HEK293 (cell line): ENCODE measurements around the gene INPP5D.

Experiments used
- CTCF ChIA-PET: fragments of 350-600 bp; formaldehyde crosslinking; extraction: SDS; loops from one replicate; lab custom pipeline; 2021; ENCODE audit warnings: antibody characterized with exemption; lab: Yijun Ruan, JAX
- POLR2A ChIA-PET: fragments of 300-600 bp; formaldehyde crosslinking; extraction: SDS; loops from one replicate; lab custom pipeline; 2020; ENCODE audit warnings: antibody characterized with exemption, inconsistent platforms; lab: Yijun Ruan, JAX
- H3K27ac ChIP-seq: fragments of 200-500 bp; sonication (Bioruptor generic); 2 replicates; pipeline ENCODE4 v1.5.1; 2014; ENCODE audit warnings: low read depth, low read length, control low read depth, inconsistent platforms; ENCODE audit errors: extremely low read depth
- H3K36me3 ChIP-seq, 2 experiments: fragments of 200-500 bp in 1 of 2; sonication (Bioruptor generic) in 1 of 2; 1 replicate in 1 of 2; 2 replicates in 1 of 2; pipeline ENCODE4 v1.5.1; 2014 to 2017; ENCODE audit warnings: inconsistent platforms in 2 of 2, low read length in 2 of 2; ENCODE audit not compliant: control insufficient read depth in 2 of 2, insufficient read depth in 1 of 2
- H3K4me1 ChIP-seq: fragments of 200-500 bp; sonication (Bioruptor generic); 2 replicates; pipeline ENCODE4 v1.5.1; 2014; ENCODE audit warnings: mild to moderate bottlenecking, low read length, inconsistent platforms; ENCODE audit not compliant: control insufficient read depth, insufficient read depth
- H3K4me3 ChIP-seq: 2 replicates; pipeline ENCODE4 v1.5.1; 2011; ENCODE audit warnings: low read depth, mild to moderate bottlenecking, control low read depth, low read length, moderate library complexity
- H3K9me3 ChIP-seq: fragments of 200-500 bp; sonication (Bioruptor generic); 2 replicates; pipeline ENCODE4 v1.5.1; 2014; ENCODE audit warnings: low read depth, low read length, inconsistent platforms; ENCODE audit not compliant: control insufficient read depth, insufficient read depth
- BCL6B ChIP-seq: fragments of 450-650 bp; formaldehyde crosslinking; IDR thresholded peaks from 2 replicates; pipeline ENCODE4 v1.5.1; 2017; ENCODE audit warnings: missing biosample characterization, missing genetic modification characterization
- FEZF1 ChIP-seq: fragments of 450-650 bp; formaldehyde crosslinking; IDR thresholded peaks from 2 replicates; pipeline ENCODE4 v1.5.1; 2016; ENCODE audit warnings: missing biosample characterization, missing genetic modification characterization
- GFI1B ChIP-seq: fragments of 450-650 bp; formaldehyde crosslinking; IDR thresholded peaks from 2 replicates; pipeline ENCODE4 v1.5.1; 2016; ENCODE audit warnings: missing biosample characterization, missing genetic modification characterization
- PRDM10 ChIP-seq: fragments of 450-650 bp; formaldehyde crosslinking; IDR thresholded peaks from 2 replicates; pipeline ENCODE4 v1.5.1; 2016; ENCODE audit warnings: missing biosample characterization, missing genetic modification characterization
- PRDM2 ChIP-seq: fragments of 450-650 bp; formaldehyde crosslinking; IDR thresholded peaks from 2 replicates; pipeline ENCODE4 v1.5.1; 2016; ENCODE audit warnings: missing biosample characterization, missing genetic modification characterization, borderline replicate concordance
- SCRT2 ChIP-seq: fragments of 450-650 bp; formaldehyde crosslinking; IDR thresholded peaks from 2 replicates; pipeline ENCODE4 v1.5.1; 2016; ENCODE audit warnings: missing biosample characterization, missing genetic modification characterization
- ZBTB8A ChIP-seq: fragments of 450-650 bp; formaldehyde crosslinking; IDR thresholded peaks from 2 replicates; pipeline ENCODE4 v1.5.1; 2016; ENCODE audit warnings: missing biosample characterization, missing genetic modification characterization
- ZNF140 ChIP-seq: fragments of 450-650 bp; formaldehyde crosslinking; IDR thresholded peaks from 2 replicates; pipeline ENCODE4 v1.5.1; 2016; ENCODE audit warnings: missing biosample characterization, missing genetic modification characterization
- ZNF174 ChIP-seq: fragments of 450-650 bp; formaldehyde crosslinking; IDR thresholded peaks from 2 replicates; pipeline ENCODE4 v1.5.0; 2017; ENCODE audit warnings: missing biosample characterization, mild to moderate bottlenecking, missing genetic modification characterization
- ZNF26 ChIP-seq: fragments of 450-650 bp; formaldehyde crosslinking; IDR thresholded peaks from 2 replicates; pipeline ENCODE4 v1.5.1; 2016; ENCODE audit warnings: missing biosample characterization, missing genetic modification characterization
- ZNF391 ChIP-seq: fragments of 450-650 bp; formaldehyde crosslinking; IDR thresholded peaks from 2 replicates; pipeline ENCODE4 v1.5.1; 2016; ENCODE audit warnings: low read depth, missing biosample characterization, missing genetic modification characterization, borderline replicate concordance
- ZNF514 ChIP-seq: fragments of 450-650 bp; formaldehyde crosslinking; IDR thresholded peaks from 2 replicates; pipeline ENCODE4 v1.5.1; 2016; ENCODE audit warnings: missing biosample characterization, missing genetic modification characterization
- ZNF544 ChIP-seq: fragments of 450-650 bp; formaldehyde crosslinking; IDR thresholded peaks from 2 replicates; pipeline ENCODE4 v1.5.0; 2017; ENCODE audit warnings: missing biosample characterization, missing genetic modification characterization
- ZNF621 ChIP-seq: fragments of 450-650 bp; formaldehyde crosslinking; IDR thresholded peaks from 2 replicates; pipeline ENCODE4 v1.5.1; 2017; ENCODE audit warnings: missing biosample characterization, missing genetic modification characterization
- ZNF624 ChIP-seq: fragments of 450-650 bp; formaldehyde crosslinking; IDR thresholded peaks from 2 replicates; pipeline ENCODE4 v1.5.1; 2017; ENCODE audit warnings: missing biosample characterization, missing genetic modification characterization
- ZNF677 ChIP-seq: fragments of 450-650 bp; IDR thresholded peaks from 2 replicates; pipeline ENCODE4 v1.5.0; 2018; ENCODE audit warnings: missing biosample characterization, mild to moderate bottlenecking, missing genetic modification characterization, moderate library complexity

The INPP5D gene

GRCh38 chr2:233178994-233179847 is 119.1 kb downstream of the INPP5D start (continued):
- TF ChIP-seq SCRT2 (tag by site-specific recombination) (no peak), GFI1B (tag by site-specific recombination) (no peak), ZNF391 (no peak), ZNF514 (tag by site-specific recombination) (no peak), ZNF544 (no peak), ZNF624 (tag by site-specific recombination) (no peak)

GRCh38 chr2:233179848-233180366 is 119.8 kb downstream of the INPP5D start:
- Histone ChIP-seq H3K27ac (no peak overlapping the region), H3K4me1 (no peaks in the 10 kb centered on the region), H3K4me3 (no peak overlapping the region), H3K36me3 (peaks cover 0 to 10% of the 10 kb centered on the region in 2 experiments; a peak in 1 of 3 replicates), H3K9me3 (no peaks in the 10 kb centered on the region)
- TF ChIP-seq ZNF140 (tag by site-specific recombination) (no peak), ZNF26 (tag by site-specific recombination) (no peak), PRDM2 (no peak), SCRT2 (tag by site-specific recombination) (no peak)
- CTCF ChIA-PET = no interaction called here
- POLR2A ChIA-PET = interaction anchor here (0.5 kb wide), 1 partner anchor 351 kb away, joined by 3 read pairs; no protein-coding TSS in a partner anchor

- TF ChIP-seq FEZF1 (tag by site-specific recombination) (no peak), ZBTB8A (no peak), BCL6B (tag by site-specific recombination) (no peak), PRDM10 (no peak), ZNF621 (tag by site-specific recombination) (no peak), ZNF391 (no peak), ZNF677 (no peak), ZNF174 (tag by site-specific recombination) (no peak)
- H3K36me3 ChIP-seq = peaks cover 0 to 20% of the 10 kb centered on the region in 2 experiments; a peak in 1 of 3 replicates
- no peak overlapping the region for H3K27ac ChIP-seq
- no peaks in the 10 kb centered on the region for H3K9me3 ChIP-seq
- ChIA-PET CTCF (interaction anchor here (0.6 to 1.5 kb wide), 3 partner anchors 11 to 252 kb away, joined by 3 to 5 read pairs (median 3); no protein-coding TSS in a partner anchor), POLR2A (interaction anchor here (0.6 kb wide), 1 partner anchor 106 kb away, joined by 3 read pairs; no protein-coding TSS in a partner anchor)
- H3K4me1 ChIP-seq = no peaks in the 10 kb centered on the region
- no peak overlapping the region for H3K4me3 ChIP-seq
Measured at GRCh38 chr2:233183869-233184418, 123.8 kb downstream of the INPP5D start.
